Lower leg skin (tissue), 3 donors: ENCODE data around the gene MGAM2.

Experiments
- POLR2A ChIP-seq, 2 donors: fragments of 450-650 bp; IDR thresholded peaks; one replicate each; pipeline ENCODE4 v1.6.1; 2016 to 2017; ENCODE audit warnings: antibody characterized with exemption in 2 of 2, mild to moderate bottlenecking in 1 of 2, moderate library complexity in 1 of 2
- TF ChIP-seq, protein P1 (sequence below), 3 donors: fragments of 450-650 bp; IDR thresholded peaks; one replicate each; pipeline ENCODE4 v1.5.1; 2016; ENCODE audit warnings: antibody characterized with exemption in 3 of 3, mild to moderate bottlenecking in 3 of 3, moderate library complexity in 2 of 3

- TF ChIP-seq POLR2A (IDR thresholded peaks at IDR 0.05) = no peak
- TF ChIP-seq, protein P1, sequence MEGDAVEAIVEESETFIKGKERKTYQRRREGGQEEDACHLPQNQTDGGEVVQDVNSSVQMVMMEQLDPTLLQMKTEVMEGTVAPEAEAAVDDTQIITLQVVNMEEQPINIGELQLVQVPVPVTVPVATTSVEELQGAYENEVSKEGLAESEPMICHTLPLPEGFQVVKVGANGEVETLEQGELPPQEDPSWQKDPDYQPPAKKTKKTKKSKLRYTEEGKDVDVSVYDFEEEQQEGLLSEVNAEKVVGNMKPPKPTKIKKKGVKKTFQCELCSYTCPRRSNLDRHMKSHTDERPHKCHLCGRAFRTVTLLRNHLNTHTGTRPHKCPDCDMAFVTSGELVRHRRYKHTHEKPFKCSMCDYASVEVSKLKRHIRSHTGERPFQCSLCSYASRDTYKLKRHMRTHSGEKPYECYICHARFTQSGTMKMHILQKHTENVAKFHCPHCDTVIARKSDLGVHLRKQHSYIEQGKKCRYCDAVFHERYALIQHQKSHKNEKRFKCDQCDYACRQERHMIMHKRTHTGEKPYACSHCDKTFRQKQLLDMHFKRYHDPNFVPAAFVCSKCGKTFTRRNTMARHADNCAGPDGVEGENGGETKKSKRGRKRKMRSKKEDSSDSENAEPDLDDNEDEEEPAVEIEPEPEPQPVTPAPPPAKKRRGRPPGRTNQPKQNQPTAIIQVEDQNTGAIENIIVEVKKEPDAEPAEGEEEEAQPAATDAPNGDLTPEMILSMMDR (IDR thresholded peaks at IDR 0.05) = no peak
Observed at GRCh38 chr7:142085428-142085827, 26.1 kb upstream of the MGAM2 start.
